ENCODE data around the gene STX16.

The STX16 gene

GRCh38 chr20:58682656-58683531 is 31.8 kb downstream of the STX16 start:
- no peak for DNase-seq

- no peak for DNase-seq
These were observed 33.2 kb downstream of the STX16 start for GRCh38 chr20:58684291-58684690.

GRCh38 chr20:58685988-58686387 is 34.9 kb downstream of the STX16 start:
- DNase-seq = no peak

- DNase-seq = no peak
These were observed 37.3 kb downstream of the STX16 start for GRCh38 chr20:58688414-58688813.

GRCh38 chr20:58688840-58689239 is 37.8 kb downstream of the STX16 start:
- no peak for DNase-seq

- DNase-seq = no peak
These were observed 39.5 kb downstream of the STX16 start for GRCh38 chr20:58690396-58691135.

GRCh38 chr20:58691773-58692578 is 40.9 kb downstream of the STX16 start:
- no peak for DNase-seq

- DNase-seq = no peak
These were observed 41.6 kb downstream of the STX16 start, which contains the start of gene NPEPL1 for GRCh38 chr20:58692579-58693225. Gene NPEPL1 (plus strand): TSS chr20:58692800. CDS start chr20:58692901, 101 bp downstream.

- no peak for DNase-seq
These were observed 42.3 kb downstream of the STX16 start for GRCh38 chr20:58693226-58694006.

GRCh38 chr20:58694241-58695083 is 43.4 kb downstream of the STX16 start:
- no peak for DNase-seq

GRCh38 chr20:58695084-58695722 is 44.1 kb downstream of the STX16 start:
- no peak for DNase-seq

GRCh38 chr20:58695895-58696375 is 44.9 kb downstream of the STX16 start:
- no peak for DNase-seq

GRCh38 chr20:58696411-58696961 is 45.4 kb downstream of the STX16 start:
- DNase-seq = no peak

GRCh38 chr20:58697201-58697866 is 46.3 kb downstream of the STX16 start:
- no peak for DNase-seq

- no peak for DNase-seq
These were observed 47.0 kb downstream of the STX16 start for GRCh38 chr20:58697867-58698703.

- no peak for DNase-seq
These were observed 47.9 kb downstream of the STX16 start for GRCh38 chr20:58698741-58699622.

GRCh38 chr20:58699623-58700107 is 48.6 kb downstream of the STX16 start:
- no peak for DNase-seq

Measured in NCI-H1436 treated with DMSO at 0.1 percent for 48 hours (cell line).